Smooth muscle cell (in vitro differentiated cells): ENCODE data around the gene HYI. TPM values are rescaled to one million over a fixed set of nuclear protein-coding genes. Genes with fewer than 3 reads are reported as not detected.

Experiments
- DNase-seq: peaks from one replicate; lab custom pipeline; 2025; ENCODE audit not compliant: unreplicated experiment; lab: John Stamatoyannopoulos, UW
- H2AFZ ChIP-seq: fragments of 200-600 bp; sonication (generic); 2 replicates; pipeline ENCODE4 v1.6.0; 2016; ENCODE audit warnings: antibody characterized with exemption, low read depth, mild to moderate bottlenecking
- H3F3A ChIP-seq: fragments of 200-600 bp; sonication (generic); 2 replicates; pipeline ENCODE4 v1.6.0; 2017; ENCODE audit warnings: antibody characterized with exemption, low read depth
- H3K27ac ChIP-seq: fragments of 200-600 bp; sonication (generic); 2 replicates; pipeline ENCODE4 v1.5.1; 2016; ENCODE audit warnings: low read depth, mild to moderate bottlenecking
- H3K27me3 ChIP-seq: fragments of 200-600 bp; sonication (generic); 2 replicates; pipeline ENCODE4 v1.6.1; 2016; ENCODE audit warnings: low read depth, mild to moderate bottlenecking
- H3K36me3 ChIP-seq: fragments of 200-600 bp; sonication (generic); 2 replicates; pipeline ENCODE4 v1.5.1; 2016; ENCODE audit warnings: low read depth
- H3K4me1 ChIP-seq: fragments of 200-600 bp; sonication (generic); 2 replicates; pipeline ENCODE4 v1.5.1; 2016; ENCODE audit warnings: low read depth
- H3K4me2 ChIP-seq: fragments of 200-600 bp; sonication (generic); 2 replicates; pipeline ENCODE4 v1.6.0; 2016; ENCODE audit warnings: mild to moderate bottlenecking
- H3K4me3 ChIP-seq: fragments of 200-600 bp; sonication (generic); 2 replicates; pipeline ENCODE4 v1.5.1; 2016; ENCODE audit warnings: mild to moderate bottlenecking
- H3K79me2 ChIP-seq: fragments of 200-600 bp; sonication (generic); 2 replicates; pipeline ENCODE4 v1.6.0; 2016; ENCODE audit warnings: low read depth, mild to moderate bottlenecking
- H3K9ac ChIP-seq: fragments of 200-600 bp; sonication (generic); 2 replicates; pipeline ENCODE4 v1.6.0; 2016; ENCODE audit warnings: low read depth
- H3K9me3 ChIP-seq: fragments of 200-600 bp; sonication (generic); replicated peaks from 2 replicates; pipeline ENCODE4 v1.5.1; 2016; ENCODE audit warnings: low read depth
- H4K20me1 ChIP-seq: fragments of 200-600 bp; sonication (generic); 2 replicates; pipeline ENCODE4 v1.6.0; 2016; ENCODE audit warnings: low read depth
- CTCF ChIP-seq: fragments of 200-600 bp; sonication (generic); IDR thresholded peaks from 2 replicates; pipeline ENCODE4 v1.5.1; 2017; ENCODE audit warnings: borderline replicate concordance, mild to moderate bottlenecking, antibody characterized with exemption; ENCODE audit not compliant: insufficient read depth, poor library complexity, severe bottlenecking
- WGBS: methylation state at CpG from one replicate; pipeline ENCODE4 v1.1.7; 2016; ENCODE audit warnings: low lambda C conversion rate; 5-methylcytosine and 5-hydroxymethylcytosine counted together
- polyA plus RNA-seq: library from polyadenylated mRNA; unstranded; fragments of >200 nt; fragmentation: Nextera tagmentation; extraction: Ambion mirVana; gene quantifications from 2 replicates; pipeline ENCODE4 v1.2.1, GENCODE V29; 2016
- total RNA-seq: library from RNA; depleted of rRNA; stranded (reverse); fragments of >200 nt; gene quantifications from 2 replicates; pipeline ENCODE4 v1.2.3, GENCODE V29; 2014

Gene HYI
- total and polyA plus RNA-seq, 2 experiments from 2014 or later, result 19.5 to 19.8 TPM

- H3K9me3 ChIP-seq, result no peaks in the 10 kb centered on the region
- H4K20me1 ChIP-seq, result no peaks in the 10 kb centered on the region
- H3K27ac ChIP-seq, result no peak overlapping the region
- H3K27me3 ChIP-seq, result no peaks in the 10 kb centered on the region
- WGBS, result 99% methylated on average over 5 of the region's 5 CpGs
- peaks cover 16% of the 10 kb centered on the region for H3K36me3 ChIP-seq
- H2AFZ ChIP-seq, result no peak overlapping the region
- no peak overlapping the region for H3K9ac ChIP-seq
- no peak overlapping the region for H3K4me2 ChIP-seq
- no peak for DNase-seq
- H3K79me2 ChIP-seq, result no peaks in the 10 kb centered on the region
- H3K4me1 ChIP-seq, result no peaks in the 10 kb centered on the region
- H3K4me3 ChIP-seq, result no peak overlapping the region
- no peaks in the 10 kb centered on the region for H3F3A ChIP-seq
- no peak for TF ChIP-seq CTCF
Measured at GRCh38 chr1:43430831-43431230, 22.9 kb downstream of the HYI start.

GRCh38 chr1:43427941-43428340 is 25.8 kb downstream of the HYI start:
- Histone ChIP-seq H3K27ac (no peak overlapping the region), H4K20me1 (no peaks in the 10 kb centered on the region), H3K4me1 (no peaks in the 10 kb centered on the region), H3K79me2 (no peaks in the 10 kb centered on the region), H3K9ac (no peak overlapping the region), H3F3A (no peaks in the 10 kb centered on the region), H3K9me3 (no peaks in the 10 kb centered on the region), H3K36me3 (peaks cover 16% of the 10 kb centered on the region), H3K4me3 (no peak overlapping the region), H3K27me3 (no peaks in the 10 kb centered on the region), H2AFZ (no peak overlapping the region), H3K4me2 (no peak overlapping the region)
- no peak for DNase-seq
- 91% methylated on average over 9 of the region's 9 CpGs for WGBS
- no peak for TF ChIP-seq CTCF

GRCh38 chr1:43427524-43427923 is 26.2 kb downstream of the HYI start:
- Histone ChIP-seq H3K79me2 (no peaks in the 10 kb centered on the region), H3K27ac (no peak overlapping the region), H3K9ac (no peak overlapping the region), H3K9me3 (no peaks in the 10 kb centered on the region), H2AFZ (no peak overlapping the region), H3K36me3 (peaks cover 16% of the 10 kb centered on the region), H3K4me2 (no peak overlapping the region), H3K4me1 (no peaks in the 10 kb centered on the region), H3K27me3 (no peaks in the 10 kb centered on the region), H4K20me1 (no peaks in the 10 kb centered on the region), H3F3A (no peaks in the 10 kb centered on the region), H3K4me3 (no peak overlapping the region)
- no peak for DNase-seq
- 95% methylated on average over 14 of the region's 14 CpGs for WGBS
- TF ChIP-seq CTCF, result no peak

GRCh38 chr1:43426221-43426620 is 27.5 kb downstream of the HYI start:
- no peaks in the 10 kb centered on the region for H3K9me3 ChIP-seq
- H3K9ac ChIP-seq, result no peak overlapping the region
- WGBS, result 87% methylated on average over 11 of the region's 11 CpGs
- no peaks in the 10 kb centered on the region for H3K27me3 ChIP-seq
- H3K36me3 ChIP-seq, result peaks cover 8% of the 10 kb centered on the region
- DNase-seq, result no peak
- no peak overlapping the region for H3K27ac ChIP-seq
- H3F3A ChIP-seq, result no peaks in the 10 kb centered on the region
- H4K20me1 ChIP-seq, result no peaks in the 10 kb centered on the region
- H3K4me3 ChIP-seq, result no peak overlapping the region
- no peaks in the 10 kb centered on the region for H3K4me1 ChIP-seq
- TF ChIP-seq CTCF, result no peak
- no peaks in the 10 kb centered on the region for H3K79me2 ChIP-seq
- no peak overlapping the region for H3K4me2 ChIP-seq
- no peak overlapping the region for H2AFZ ChIP-seq
